SK-N-SH (cell line): ENCODE measurements around the gene NANOS3. TPM values are rescaled to one million over a fixed set of nuclear protein-coding genes. Genes with fewer than 3 reads are reported as not detected.
A peak's percentile ranks its signal among the peaks of the same experiment; 100 is the strongest.

Experiments
- CTCF ChIA-PET: fragments of 300-600, 350-600 bp; formaldehyde crosslinking; extraction: SDS; loops from one replicate; lab custom pipeline; 2021; lab: Yijun Ruan, JAX
- POLR2A ChIA-PET: fragments of 350-600 bp; sonication (Branson Sonifier 250); formaldehyde crosslinking; extraction: SDS; loops from one replicate; lab custom pipeline; 2020; ENCODE audit warnings: antibody characterized with exemption, inconsistent platforms; lab: Yijun Ruan, JAX
- DNase-seq: peaks from one replicate; pipeline ENCODE4 v3.0.0; 2012
- H2AFZ ChIP-seq: fragments of 200-600 bp; sonication (generic); 2 replicates; pipeline ENCODE4 v1.8.1; 2016; ENCODE audit warnings: antibody characterized with exemption, mild to moderate bottlenecking, low read depth
- H3F3A ChIP-seq: fragments of 200-600 bp; sonication (generic); replicated peaks from 2 replicates; pipeline ENCODE3; 2016; ENCODE audit warnings: antibody characterized with exemption, mild to moderate bottlenecking; ENCODE audit not compliant: insufficient read depth
- H3K27ac ChIP-seq, 2 experiments: fragments of 200-500 bp in 1 of 2; fragments of 200-600 bp in 1 of 2; sonication (Bioruptor generic) in 1 of 2; sonication (generic), shearing (Covaris generic) in 1 of 2; 2 replicates each; pipeline versions ENCODE4 v1.5.1 to v1.6.1; 2014 to 2016; ENCODE audit warnings: low read depth in 2 of 2, inconsistent platforms in 1 of 2, low read length in 1 of 2, mild to moderate bottlenecking in 1 of 2, mixed read lengths in 1 of 2
- H3K27me3 ChIP-seq: fragments of 200-600 bp; sonication (generic), shearing (Covaris generic); 2 replicates; pipeline ENCODE4 v1.6.1; 2016; ENCODE audit warnings: mixed run types; ENCODE audit not compliant: insufficient read depth
- H3K36me3 ChIP-seq, 2 experiments: fragments of 200-500 bp in 1 of 2; fragments of 200-600 bp in 1 of 2; sonication (Bioruptor generic) in 1 of 2; sonication (generic) in 1 of 2; replicated peaks in 1 of 2; 2 replicates each; pipeline versions ENCODE3 to v1.5.1; 2014 to 2016; ENCODE audit warnings: low read length in 1 of 2, mild to moderate bottlenecking in 1 of 2; ENCODE audit not compliant: insufficient read depth in 2 of 2, control insufficient read depth in 1 of 2
- H3K4me1 ChIP-seq, 2 experiments: fragments of 200-500 bp in 1 of 2; fragments of 200-600 bp in 1 of 2; sonication (Bioruptor generic) in 1 of 2; sonication (generic), shearing (Covaris generic) in 1 of 2; 2 replicates each; pipeline versions ENCODE4 v1.5.1 to v1.6.1; 2014 to 2016; ENCODE audit warnings: low read depth in 1 of 2, low read length in 1 of 2, mixed run types in 1 of 2; ENCODE audit not compliant: insufficient read depth in 2 of 2, control insufficient read depth in 1 of 2
- H3K4me2 ChIP-seq: fragments of 200-600 bp; sonication (generic), shearing (Covaris generic); 2 replicates; pipeline ENCODE4 v1.6.1; 2017; ENCODE audit warnings: mixed run types
- H3K4me3 ChIP-seq, 2 experiments: fragments of 200-500 bp in 1 of 2; fragments of 200-600 bp in 1 of 2; sonication (Bioruptor generic) in 1 of 2; sonication (generic), shearing (Covaris generic) in 1 of 2; 2 replicates each; pipeline versions ENCODE4 v1.5.1 to v1.8.1; 2014 to 2016; ENCODE audit warnings: low read depth in 2 of 2, inconsistent platforms in 1 of 2, low read length in 1 of 2, mild to moderate bottlenecking in 1 of 2, mixed read lengths in 1 of 2, moderate library complexity in 1 of 2
- H3K79me2 ChIP-seq: fragments of 200-600 bp; sonication (generic); 2 replicates; pipeline ENCODE4 v1.8.1; 2017; ENCODE audit warnings: mild to moderate bottlenecking; ENCODE audit not compliant: insufficient read depth
- H3K9ac ChIP-seq: fragments of 200-600 bp; sonication (generic); 2 replicates; pipeline ENCODE4 v1.6.1; 2017; ENCODE audit warnings: mixed run types
- H3K9me2 ChIP-seq: fragments of 200-600 bp; sonication (generic); 2 replicates; pipeline ENCODE4 v1.6.1; 2017; ENCODE audit warnings: mixed run types
- H3K9me3 ChIP-seq: fragments of 200-600 bp; sonication (generic); 2 replicates; pipeline ENCODE4 v1.6.1; 2017; ENCODE audit warnings: mixed run types, mild to moderate bottlenecking, moderate library complexity
- H4K20me1 ChIP-seq: fragments of 200-600 bp; sonication (generic); 2 replicates; pipeline ENCODE4 v1.6.1; 2017; ENCODE audit warnings: mild to moderate bottlenecking, mixed run types; ENCODE audit not compliant: insufficient read depth
- CHD2 ChIP-seq: fragments of 150-350 bp; IDR thresholded peaks from 2 replicates; pipeline ENCODE4 v1.6.1; 2018; ENCODE audit warnings: low read length; ENCODE audit not compliant: partially characterized antibody
- ELF1 ChIP-seq: IDR thresholded peaks from 2 replicates; pipeline ENCODE4 v1.4.0; 2012
- EP300 ChIP-seq, 2 experiments: IDR thresholded peaks; 2 replicates each; pipeline versions ENCODE4 v1.4.0 to v1.6.1; 2012; ENCODE audit warnings: borderline replicate concordance in 1 of 2, low read depth in 1 of 2, low read length in 1 of 2
- FOXJ3 ChIP-seq: sonication (generic); formaldehyde crosslinking; IDR thresholded peaks from 2 replicates; pipeline ENCODE4 v1.5.1; 2020; ENCODE audit warnings: mild to moderate bottlenecking, missing genetic modification reagents
- MXI1 ChIP-seq: IDR thresholded peaks from 2 replicates; pipeline ENCODE4 v1.6.1; 2012; ENCODE audit warnings: mild to moderate bottlenecking, low read depth, low read length, improper control_type of control experiment
- NRF1 ChIP-seq: IDR thresholded peaks from 2 replicates; pipeline ENCODE4 v1.6.1; 2012; ENCODE audit warnings: low read depth, mild to moderate bottlenecking, low read length
- POLR2AphosphoS5 ChIP-seq: IDR thresholded peaks from 2 replicates; pipeline ENCODE4 v1.6.1; 2012; ENCODE audit warnings: low read depth, low read length
- RXRA ChIP-seq: IDR thresholded peaks from 2 replicates; pipeline ENCODE4 v1.4.0; 2012; ENCODE audit warnings: low read depth, mild to moderate bottlenecking, borderline replicate concordance
- SIN3A ChIP-seq: IDR thresholded peaks from 2 replicates; pipeline ENCODE4 v1.6.1; 2012; ENCODE audit warnings: low read depth, mild to moderate bottlenecking, low read length, moderate library complexity, borderline replicate concordance
- SMC3 ChIP-seq: IDR thresholded peaks from 2 replicates; pipeline ENCODE4 v1.6.1; 2012; ENCODE audit warnings: low read depth, low read length, improper control_type of control experiment
- TCF12 ChIP-seq: IDR thresholded peaks from 2 replicates; pipeline ENCODE4 v1.4.0; 2012
- YY1 ChIP-seq: IDR thresholded peaks from 2 replicates; pipeline ENCODE4 v1.4.0; 2012; ENCODE audit warnings: low read depth, mild to moderate bottlenecking
- WGBS: methylation state at CpG from one replicate; pipeline ENCODE4 v1.1.6; 2017; ENCODE audit warnings: low lambda C conversion rate; 5-methylcytosine and 5-hydroxymethylcytosine counted together
- polyA plus RNA-seq, 3 experiments: library from polyadenylated mRNA; depleted of rRNA; stranded (reverse); fragments of >200 nt; gene quantifications; 2 replicates each; pipeline ENCODE4 v1.2.3, GENCODE V29; 2012
- TF ChIP-seq, protein P1 (sequence below): IDR thresholded peaks from 2 replicates; pipeline ENCODE4 v1.4.0; 2012; ENCODE audit warnings: low read depth, borderline replicate concordance
- TF ChIP-seq, protein P2 (sequence below): fragments of 150-350 bp; IDR thresholded peaks from 2 replicates; pipeline ENCODE4 v1.6.1; 2017; ENCODE audit warnings: antibody characterized with exemption, low read length, low read depth, borderline replicate concordance
- TF ChIP-seq, protein P3 (sequence below): fragments of 150-350 bp; IDR thresholded peaks from 2 replicates; pipeline ENCODE4 v1.6.1; 2016; ENCODE audit warnings: mild to moderate bottlenecking, low read depth, low read length
- TF ChIP-seq, protein P4 (sequence below): IDR thresholded peaks from 2 replicates; pipeline ENCODE4 v1.4.0; 2012; ENCODE audit warnings: low read depth
- TF ChIP-seq, protein P5 (sequence below): IDR thresholded peaks from 2 replicates; pipeline ENCODE4 v1.6.1; 2012; ENCODE audit warnings: mild to moderate bottlenecking, low read depth, low read length, moderate library complexity

NANOS3 gene
- polyA plus RNA-seq, 1 of the 3 experiments (the other 2 are of a cell fraction): 0.53 TPM

DNA sequence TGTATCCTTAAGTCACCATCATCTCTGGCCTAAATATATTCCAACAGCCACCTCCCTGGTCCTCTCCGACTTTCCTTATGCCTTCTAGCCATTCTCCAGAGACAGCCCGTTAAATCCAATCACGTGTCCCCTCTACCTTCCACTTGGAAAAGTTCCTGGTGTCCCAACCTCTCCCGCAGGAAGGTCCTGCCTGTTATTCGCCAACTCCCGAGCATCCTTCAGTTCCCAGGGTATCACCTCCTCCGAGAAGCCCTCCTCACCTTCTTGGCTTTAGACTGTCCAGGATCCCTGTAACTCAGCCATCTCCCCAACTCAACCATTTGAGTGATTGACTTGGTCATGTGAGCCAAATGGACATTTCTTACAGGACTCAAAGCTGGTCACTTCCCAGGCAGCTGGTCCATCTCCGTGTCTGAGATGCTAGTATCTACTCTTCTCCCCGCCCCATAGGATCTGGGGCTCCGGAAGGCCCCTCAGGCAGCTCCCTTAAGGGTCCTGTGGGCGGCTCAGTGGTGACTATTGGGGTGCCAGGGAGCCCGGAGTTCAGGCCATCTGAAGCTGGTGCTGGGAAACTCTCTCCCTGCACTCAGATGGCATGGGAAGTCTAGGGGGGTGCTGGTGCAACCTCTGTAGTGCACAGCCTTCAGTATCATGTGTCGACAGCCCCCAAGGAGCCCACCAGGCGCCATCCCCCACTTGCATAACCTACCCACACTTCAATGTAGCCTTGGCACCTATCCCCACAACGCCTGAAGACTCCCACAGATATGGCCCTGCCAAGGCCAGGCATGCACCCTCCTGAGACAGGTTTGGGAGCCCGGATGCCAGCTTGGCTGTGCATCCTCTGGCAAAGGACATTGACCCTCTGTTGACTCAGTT, 27.9 kb upstream of the NANOS3 start:
- H3K4me3 ChIP-seq: no peak overlapping the region
- no peak overlapping the region for H2AFZ ChIP-seq
- ChIA-PET POLR2A (interaction anchor here (0.5 kb wide), 1 partner anchor 12 kb away, joined by 3 read pairs; no protein-coding TSS in a partner anchor), CTCF (interaction anchor here (2.6 to 5.9 kb wide), 2 partner anchors 14 to 65 kb away, joined by 11 to 51 read pairs; no protein-coding TSS in a partner anchor)
- H3K27me3 ChIP-seq: no peaks in the 10 kb centered on the region
- H3F3A ChIP-seq: peaks cover 80% of the 10 kb centered on the region
- H3K4me2 ChIP-seq: no peak overlapping the region
- no peak for DNase-seq
- H4K20me1 ChIP-seq: no peaks in the 10 kb centered on the region
- TF ChIP-seq RXRA: no peak
- no peak for TF ChIP-seq POLR2AphosphoS5
- no peak for TF ChIP-seq EP300 (IDR thresholded peaks at IDR 0.05; ENCODE audit: borderline replicate concordance in 1 of 2, low read depth in 1 of 2, low read length in 1 of 2)
- no peak for TF ChIP-seq MXI1
- no peak for TF ChIP-seq NRF1
- TF ChIP-seq, protein P1, sequence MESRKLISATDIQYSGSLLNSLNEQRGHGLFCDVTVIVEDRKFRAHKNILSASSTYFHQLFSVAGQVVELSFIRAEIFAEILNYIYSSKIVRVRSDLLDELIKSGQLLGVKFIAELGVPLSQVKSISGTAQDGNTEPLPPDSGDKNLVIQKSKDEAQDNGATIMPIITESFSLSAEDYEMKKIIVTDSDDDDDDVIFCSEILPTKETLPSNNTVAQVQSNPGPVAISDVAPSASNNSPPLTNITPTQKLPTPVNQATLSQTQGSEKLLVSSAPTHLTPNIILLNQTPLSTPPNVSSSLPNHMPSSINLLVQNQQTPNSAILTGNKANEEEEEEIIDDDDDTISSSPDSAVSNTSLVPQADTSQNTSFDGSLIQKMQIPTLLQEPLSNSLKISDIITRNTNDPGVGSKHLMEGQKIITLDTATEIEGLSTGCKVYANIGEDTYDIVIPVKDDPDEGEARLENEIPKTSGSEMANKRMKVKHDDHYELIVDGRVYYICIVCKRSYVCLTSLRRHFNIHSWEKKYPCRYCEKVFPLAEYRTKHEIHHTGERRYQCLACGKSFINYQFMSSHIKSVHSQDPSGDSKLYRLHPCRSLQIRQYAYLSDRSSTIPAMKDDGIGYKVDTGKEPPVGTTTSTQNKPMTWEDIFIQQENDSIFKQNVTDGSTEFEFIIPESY: no peak
- TF ChIP-seq, protein P2, sequence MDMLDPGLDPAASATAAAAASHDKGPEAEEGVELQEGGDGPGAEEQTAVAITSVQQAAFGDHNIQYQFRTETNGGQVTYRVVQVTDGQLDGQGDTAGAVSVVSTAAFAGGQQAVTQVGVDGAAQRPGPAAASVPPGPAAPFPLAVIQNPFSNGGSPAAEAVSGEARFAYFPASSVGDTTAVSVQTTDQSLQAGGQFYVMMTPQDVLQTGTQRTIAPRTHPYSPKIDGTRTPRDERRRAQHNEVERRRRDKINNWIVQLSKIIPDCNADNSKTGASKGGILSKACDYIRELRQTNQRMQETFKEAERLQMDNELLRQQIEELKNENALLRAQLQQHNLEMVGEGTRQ: no peak
- TF ChIP-seq, protein P3, sequence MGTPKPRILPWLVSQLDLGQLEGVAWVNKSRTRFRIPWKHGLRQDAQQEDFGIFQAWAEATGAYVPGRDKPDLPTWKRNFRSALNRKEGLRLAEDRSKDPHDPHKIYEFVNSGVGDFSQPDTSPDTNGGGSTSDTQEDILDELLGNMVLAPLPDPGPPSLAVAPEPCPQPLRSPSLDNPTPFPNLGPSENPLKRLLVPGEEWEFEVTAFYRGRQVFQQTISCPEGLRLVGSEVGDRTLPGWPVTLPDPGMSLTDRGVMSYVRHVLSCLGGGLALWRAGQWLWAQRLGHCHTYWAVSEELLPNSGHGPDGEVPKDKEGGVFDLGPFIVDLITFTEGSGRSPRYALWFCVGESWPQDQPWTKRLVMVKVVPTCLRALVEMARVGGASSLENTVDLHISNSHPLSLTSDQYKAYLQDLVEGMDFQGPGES: no peak
- TF ChIP-seq, protein P4, sequence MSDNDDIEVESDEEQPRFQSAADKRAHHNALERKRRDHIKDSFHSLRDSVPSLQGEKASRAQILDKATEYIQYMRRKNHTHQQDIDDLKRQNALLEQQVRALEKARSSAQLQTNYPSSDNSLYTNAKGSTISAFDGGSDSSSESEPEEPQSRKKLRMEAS: no peak
- TF ChIP-seq, protein P5, sequence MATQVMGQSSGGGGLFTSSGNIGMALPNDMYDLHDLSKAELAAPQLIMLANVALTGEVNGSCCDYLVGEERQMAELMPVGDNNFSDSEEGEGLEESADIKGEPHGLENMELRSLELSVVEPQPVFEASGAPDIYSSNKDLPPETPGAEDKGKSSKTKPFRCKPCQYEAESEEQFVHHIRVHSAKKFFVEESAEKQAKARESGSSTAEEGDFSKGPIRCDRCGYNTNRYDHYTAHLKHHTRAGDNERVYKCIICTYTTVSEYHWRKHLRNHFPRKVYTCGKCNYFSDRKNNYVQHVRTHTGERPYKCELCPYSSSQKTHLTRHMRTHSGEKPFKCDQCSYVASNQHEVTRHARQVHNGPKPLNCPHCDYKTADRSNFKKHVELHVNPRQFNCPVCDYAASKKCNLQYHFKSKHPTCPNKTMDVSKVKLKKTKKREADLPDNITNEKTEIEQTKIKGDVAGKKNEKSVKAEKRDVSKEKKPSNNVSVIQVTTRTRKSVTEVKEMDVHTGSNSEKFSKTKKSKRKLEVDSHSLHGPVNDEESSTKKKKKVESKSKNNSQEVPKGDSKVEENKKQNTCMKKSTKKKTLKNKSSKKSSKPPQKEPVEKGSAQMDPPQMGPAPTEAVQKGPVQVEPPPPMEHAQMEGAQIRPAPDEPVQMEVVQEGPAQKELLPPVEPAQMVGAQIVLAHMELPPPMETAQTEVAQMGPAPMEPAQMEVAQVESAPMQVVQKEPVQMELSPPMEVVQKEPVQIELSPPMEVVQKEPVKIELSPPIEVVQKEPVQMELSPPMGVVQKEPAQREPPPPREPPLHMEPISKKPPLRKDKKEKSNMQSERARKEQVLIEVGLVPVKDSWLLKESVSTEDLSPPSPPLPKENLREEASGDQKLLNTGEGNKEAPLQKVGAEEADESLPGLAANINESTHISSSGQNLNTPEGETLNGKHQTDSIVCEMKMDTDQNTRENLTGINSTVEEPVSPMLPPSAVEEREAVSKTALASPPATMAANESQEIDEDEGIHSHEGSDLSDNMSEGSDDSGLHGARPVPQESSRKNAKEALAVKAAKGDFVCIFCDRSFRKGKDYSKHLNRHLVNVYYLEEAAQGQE: no peak
- TF ChIP-seq TCF12: no peak
- no peak for TF ChIP-seq ELF1
- TF ChIP-seq FOXJ3 (CRISPR knock-in tag): no peak
- TF ChIP-seq CHD2: no peak
- no peak for TF ChIP-seq YY1
- TF ChIP-seq SIN3A: no peak
- no peak for TF ChIP-seq SMC3
- H3K9ac ChIP-seq: peak overlapping the region; percentile 94; the same call in 1 of the 2 replicates
- H3K9me3 ChIP-seq: no peaks in the 10 kb centered on the region
- peaks cover 19% of the 10 kb centered on the region for H3K79me2 ChIP-seq
- peak overlapping the region in 1 of 2 experiments; percentile 100; a peak in 2 of 4 replicates for H3K27ac ChIP-seq
- H3K36me3 ChIP-seq: no peaks in the 10 kb centered on the region
- 85% methylated on average over 10 of the region's 16 CpGs for WGBS
- H3K9me2 ChIP-seq: no peaks in the 10 kb centered on the region
- peaks cover 28 to 37% of the 10 kb centered on the region in 2 experiments; a peak in 3 of 4 replicates for H3K4me1 ChIP-seq
